NCI-H187 (cell line): ENCODE results near the gene IL17REL.
A peak's percentile ranks its signal among the peaks of the same experiment; 100 is the strongest.

Source experiments
- DNase-seq, 2 experiments: peaks; one replicate each; lab custom pipeline; 2025; lab: John Stamatoyannopoulos, UW

IL17REL gene

DNA sequence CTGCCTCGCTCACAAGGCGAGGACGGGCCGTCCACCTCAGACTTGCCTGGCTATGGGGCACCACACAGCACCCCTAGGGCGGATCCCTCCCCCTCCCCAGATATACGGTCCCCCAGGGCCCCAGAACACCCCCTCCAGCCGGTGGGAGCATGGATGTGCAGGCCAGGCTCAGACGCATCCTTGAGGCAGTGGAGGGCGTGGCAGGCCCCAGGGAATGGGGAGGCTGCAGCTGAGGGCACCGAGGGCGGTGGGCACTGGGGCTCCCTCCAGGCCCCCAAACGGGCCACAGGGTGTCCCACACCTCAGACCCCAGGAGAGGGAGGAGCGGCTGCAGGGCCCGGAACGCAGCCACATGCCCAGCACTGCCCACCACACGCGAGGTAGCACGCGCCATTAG is 33.5 kb upstream of the IL17REL start:
- DNase-seq: no peak

DNA sequence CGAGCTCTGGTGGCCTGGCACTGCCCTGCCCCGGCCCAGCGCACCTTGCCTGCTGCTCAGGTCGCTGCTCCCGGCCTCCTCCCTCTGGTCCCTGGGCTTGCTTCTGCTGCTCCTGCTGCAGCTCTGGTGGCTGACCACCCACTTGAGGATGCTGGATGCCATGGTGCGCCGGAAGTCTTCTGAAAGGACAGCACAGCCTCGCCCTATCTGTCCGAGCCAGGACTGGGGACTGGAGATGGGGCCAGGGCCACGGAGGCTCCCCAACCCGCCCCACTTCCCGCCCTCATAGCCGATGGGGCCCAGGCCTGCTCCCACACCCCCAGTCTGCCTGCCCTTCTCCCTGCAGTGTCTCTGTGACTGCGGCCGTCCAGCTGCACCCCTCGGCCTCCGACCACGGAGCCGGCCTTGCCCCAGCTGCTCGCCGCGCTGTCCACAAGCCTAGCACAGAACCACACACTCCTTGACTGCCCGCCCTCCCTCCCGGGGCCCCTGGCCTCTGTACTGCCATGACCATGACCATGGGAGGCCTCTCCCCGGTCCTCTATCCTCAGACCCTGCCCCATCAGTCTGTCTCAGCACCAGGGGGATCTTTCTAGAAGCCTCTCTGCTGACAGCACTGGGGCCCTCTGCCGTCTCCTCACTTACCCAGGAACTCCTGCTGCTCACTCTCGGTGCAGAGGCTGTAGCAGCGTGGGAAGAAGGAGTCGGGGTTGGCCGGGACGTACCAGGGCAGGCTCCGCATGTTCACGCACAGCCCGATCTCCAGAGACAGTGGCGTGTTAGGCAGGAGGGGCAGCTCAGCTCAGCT is 32.9 kb upstream of the IL17REL start:
- DNase-seq: no peak

DNA sequence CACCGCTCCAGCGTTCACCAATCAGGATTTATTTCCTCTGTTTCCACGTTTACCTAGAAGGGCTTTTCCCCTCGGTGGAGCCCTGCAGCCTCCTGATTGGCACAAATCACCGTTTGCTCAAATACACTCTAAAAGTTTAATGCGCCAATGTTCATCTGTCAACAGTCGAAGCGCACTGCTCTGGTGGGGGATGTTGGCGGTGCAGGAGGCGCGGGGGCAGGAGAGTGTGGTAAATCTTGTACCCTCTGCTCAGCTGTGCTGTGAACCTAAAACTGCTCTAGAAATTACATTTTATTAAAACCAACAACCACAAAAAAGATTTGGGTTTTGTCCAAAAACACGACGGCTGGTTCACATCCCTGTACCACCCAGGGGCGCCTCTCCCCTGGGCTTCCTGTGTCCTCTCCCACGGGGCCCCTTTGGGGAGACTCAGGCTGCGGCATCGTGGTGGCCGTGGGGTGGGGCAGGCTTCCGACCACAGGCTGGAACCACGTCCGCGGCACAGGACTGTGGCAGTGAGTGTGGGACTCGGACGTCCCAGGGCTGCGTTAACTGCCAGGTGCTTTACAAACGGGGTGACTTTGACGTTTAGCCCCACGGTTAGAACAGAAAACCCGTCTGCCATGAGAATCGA is 32.0 kb upstream of the IL17REL start:
- no peak for DNase-seq

DNA sequence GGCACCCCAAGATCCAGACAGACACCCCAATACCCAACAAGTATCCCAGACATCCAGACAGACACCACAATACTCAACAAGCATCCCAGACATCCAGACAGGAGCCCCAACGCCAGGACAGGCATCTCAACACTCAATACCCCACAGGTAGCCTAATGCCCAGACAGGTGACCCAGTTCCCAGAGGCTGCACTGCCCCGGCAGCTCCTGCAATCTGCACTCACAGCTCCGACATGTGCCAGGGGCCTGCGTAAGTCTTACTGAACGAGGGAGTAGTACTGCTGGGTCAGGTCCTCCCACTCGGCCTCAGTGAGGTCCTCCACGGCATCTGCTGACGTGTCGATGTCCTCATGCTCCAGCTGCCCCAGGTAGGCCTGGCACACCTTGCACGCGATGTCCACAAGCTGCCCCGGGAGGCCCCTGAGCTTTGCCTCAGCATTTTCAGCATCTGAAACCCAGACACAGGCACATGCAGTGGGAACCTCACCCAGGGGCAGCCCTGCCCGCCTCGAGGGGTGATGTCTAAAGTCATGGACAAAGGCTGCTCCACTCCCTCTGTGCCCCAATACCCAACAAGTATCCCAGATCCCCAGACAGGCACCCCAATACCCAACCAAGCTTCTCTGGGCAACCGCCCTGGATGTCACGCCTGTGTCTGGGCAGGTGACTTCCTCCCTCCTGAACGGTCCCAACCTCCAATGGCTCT is 28.9 kb upstream of the IL17REL start:
- DNase-seq: no peak

DNA sequence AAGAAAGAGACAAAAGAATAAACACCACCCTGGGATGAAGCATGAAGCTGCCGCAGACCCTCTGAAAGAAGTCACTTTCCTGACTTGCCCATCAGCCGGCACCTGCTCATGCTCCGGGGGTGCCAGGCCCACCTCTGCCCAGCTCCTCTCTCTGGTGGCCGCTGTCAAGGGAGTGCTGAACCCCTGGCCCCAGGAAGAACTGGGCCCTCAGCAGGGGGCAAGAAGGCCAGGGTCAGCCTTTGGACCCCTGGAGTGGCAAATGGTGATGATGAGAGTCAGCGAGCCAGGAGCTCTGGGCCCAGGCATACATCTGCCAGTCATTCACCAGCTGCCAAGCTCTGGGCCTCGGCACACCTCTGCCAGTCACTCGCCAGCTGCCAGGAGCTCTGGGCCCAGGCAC is 28.2 kb upstream of the IL17REL start:
- DNase-seq: no peak

DNA sequence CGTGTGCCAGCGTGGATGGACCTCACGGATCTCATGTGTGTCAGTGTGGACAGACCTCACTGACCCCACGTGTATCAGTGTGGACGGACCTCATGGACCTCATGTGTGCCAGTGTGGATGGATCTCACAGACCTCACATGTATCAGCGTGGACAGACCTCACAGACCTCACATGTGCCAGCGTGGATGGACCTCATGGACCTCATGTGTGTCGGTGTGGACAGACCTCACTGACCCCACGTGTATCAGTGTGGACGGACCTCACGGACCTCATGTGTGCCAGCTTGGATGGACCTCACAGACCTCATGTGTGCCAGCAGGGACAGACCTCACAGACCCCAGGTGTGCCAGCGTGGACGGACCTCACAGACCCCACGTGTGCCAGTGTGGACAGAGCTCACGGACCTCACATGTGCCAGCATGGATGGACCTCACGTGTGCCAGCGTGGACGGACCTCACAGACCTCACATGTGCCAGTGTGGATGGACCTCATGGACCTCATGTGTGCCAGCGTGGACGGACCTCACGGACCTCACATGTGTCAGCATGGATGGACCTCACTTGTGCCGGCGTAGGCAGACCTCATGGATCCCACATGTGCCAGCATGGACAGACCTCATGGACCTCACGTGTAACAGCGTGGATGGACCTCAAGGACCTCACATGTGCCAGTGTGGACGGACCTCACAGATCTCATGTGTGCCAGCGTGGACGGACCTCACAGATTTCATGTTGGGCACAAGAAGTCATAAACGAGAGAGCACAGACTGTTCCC is 27.3 kb upstream of the IL17REL start:
- DNase-seq: no peak

DNA sequence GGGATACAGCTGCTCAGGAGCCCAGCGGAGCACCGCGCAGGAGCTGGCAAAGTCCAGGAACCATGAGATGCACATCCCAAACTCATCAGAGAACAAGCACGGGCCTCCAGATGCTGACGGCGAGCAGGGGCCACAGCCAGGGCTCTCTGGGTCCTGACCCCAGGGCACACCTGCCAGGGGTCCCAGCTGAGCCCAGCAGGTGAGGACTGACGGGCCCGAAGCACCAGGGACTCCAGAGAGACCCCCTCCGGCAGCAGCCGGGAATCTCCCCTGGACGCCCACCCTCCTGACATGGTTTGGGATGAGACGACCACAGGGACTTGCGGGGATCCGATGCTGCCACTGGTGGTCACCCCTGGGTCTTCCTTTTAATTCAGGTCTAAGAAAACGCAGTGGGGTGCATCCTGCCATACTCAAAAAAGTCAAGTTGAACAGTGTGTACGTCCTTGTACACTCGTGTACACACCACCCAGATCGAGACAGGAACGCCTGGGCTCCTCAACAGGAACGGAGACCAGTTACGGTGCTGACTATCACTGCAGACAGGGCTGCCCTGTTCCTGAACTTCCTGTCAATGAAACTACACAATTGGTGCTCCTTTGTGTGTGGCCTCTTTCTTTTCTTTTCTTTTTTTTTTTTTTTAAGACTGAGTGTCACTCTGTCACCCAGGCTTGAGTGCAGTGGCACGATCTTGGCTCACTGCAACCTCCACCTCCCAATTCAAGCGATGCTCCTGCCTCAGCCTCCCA is 23.6 kb upstream of the IL17REL start:
- no peak for DNase-seq

DNA sequence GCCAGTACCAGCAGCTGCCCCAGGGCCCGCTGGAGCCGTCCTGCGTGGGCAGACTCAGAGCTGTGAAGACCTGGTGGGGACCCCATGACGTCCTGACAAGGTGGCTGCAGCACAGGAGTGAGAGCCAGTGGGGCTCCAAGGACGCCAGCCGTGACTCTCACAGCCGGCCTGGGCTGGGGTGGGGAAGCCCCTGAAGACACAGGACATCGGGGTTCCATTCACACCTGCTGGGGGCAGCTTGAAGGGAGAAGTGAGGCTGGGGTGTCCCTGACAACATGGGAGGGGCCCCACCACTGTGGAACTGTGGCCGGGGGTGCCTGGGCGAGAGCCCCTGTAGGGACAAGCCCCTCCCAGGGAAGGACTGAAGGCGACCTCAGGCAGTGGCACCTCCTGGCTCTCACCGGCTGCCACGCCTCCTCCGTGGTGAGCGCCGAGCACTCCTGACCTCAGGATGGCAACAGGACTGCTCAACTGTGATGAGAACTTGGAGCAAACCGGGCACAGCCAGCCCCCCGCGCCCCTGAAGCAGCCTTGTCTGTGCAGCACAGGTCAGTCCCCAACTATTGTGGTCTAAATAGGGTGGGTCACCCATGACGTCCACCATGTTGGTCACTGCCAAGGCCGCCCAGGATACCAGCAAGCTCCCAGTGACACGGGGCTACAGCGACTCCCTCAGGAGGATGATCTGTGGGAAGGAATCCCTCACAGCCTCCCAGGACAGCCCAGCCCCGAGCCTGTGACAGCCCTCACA is 22.7 kb upstream of the IL17REL start:
- DNase-seq: no peak

DNA sequence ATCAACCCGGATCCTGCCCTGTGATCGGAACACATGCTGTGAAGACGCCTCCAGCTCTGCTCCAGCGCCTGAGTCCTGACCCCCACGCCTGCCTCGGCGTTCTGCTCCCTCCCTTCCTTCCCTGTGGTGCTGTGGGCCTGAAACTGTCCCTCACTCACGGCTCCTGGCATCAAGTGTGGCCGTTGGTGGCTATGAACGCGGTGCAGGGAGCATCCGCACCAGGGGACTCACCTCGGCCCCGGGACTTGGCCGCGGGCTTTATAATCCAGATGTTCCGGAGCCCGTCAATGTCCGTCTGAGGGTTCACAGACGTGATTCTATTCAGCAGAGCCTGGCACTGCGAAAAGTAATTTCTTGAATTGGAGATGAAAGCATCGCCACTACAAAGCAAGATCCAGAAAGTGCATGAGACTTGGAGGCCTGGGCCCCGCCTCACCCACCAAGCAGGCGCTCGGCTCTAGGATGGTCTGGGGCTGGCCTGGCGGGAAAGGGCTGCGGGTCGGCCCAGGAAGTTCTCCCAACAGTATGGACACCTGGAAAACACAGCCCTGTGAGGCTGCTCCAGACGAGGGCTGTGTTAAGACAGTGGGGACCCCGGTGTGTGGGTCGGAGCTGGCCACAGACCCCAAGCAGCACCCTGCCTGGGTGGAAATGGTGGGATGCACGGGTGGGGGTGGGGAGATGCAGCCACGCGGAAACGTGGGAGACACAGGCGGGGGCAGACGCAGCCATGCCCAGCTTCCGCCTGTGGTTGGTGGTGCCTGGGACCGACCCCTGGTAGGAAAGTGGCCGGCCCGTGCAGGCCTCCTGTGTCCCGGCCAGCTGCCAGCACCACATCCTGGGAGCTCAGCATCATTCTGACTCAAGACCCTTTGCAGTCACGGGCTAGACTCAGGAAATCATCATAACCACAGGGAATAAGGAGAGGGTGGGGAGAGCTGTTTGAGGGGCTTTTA is 21.8 kb upstream of the IL17REL start:
- no peak for DNase-seq

DNA sequence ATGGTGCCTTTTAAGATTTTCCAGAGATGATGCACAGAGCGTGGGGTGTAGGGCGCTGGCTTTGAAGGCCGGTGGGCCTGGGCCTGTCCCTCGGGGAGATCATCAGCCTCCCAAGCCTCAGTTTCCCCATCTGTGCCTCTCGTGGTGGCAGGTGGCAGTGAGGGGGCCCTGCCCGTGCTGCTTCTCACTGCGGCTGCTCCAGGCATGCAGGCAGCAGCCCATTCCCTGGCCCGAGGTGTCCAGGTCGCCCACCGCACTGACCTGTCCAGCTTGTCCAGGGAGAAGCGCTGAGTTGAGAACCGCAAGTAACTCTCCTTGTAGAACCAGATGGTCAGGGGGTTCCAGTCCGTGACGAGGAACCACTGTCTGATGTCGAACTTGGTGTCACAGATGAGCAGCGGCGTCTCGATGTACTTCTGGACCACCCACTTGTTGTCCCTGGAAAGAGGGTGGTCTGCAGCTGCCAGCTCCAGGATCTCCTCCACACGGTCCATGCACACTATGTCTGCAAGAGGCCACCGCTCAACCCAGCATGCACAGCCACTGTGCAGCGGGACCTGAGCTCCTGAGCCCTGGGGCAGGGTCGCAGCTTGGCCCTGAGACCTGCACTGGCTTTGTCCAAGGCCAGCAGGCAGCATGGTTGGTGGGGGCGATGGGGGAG is 20.5 kb upstream of the IL17REL start:
- DNase-seq: no peak

DNA sequence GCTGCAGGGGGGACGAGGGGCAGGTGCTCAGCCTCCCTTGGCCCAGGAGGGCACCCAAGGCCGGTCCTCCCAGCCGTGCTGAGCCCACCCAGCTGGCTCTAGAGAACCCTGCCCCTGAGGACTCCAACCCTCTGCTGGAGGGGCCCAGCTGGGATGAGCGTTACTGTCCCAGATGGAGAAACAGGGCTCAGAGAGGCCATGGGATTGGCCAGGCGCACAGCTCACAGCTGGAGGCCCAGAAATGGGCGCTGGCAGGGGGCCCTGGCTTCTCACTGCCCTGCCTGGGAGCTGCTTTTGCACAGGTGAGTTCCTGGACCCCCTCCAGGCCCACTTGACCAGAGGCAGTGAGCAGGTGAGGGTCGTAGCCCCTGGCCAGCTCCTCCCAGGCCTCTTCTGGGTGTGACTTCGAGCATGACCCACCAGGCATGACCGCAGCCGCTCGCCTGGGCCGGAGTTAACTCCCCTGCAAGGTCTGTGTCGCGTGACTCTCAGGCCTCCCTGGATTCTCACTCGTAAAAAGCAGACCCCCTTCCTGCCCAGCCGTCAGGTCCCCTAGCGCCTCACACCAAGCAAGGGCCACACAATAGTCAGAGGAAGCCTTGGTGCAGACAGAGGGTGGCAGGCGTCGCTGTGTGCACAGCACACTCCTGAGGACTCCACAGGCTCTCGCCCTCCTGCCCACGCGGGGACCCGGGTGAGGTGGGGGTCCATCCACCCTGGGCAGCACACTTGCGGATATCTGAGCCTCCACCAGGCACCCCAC is 19.7 kb upstream of the IL17REL start:
- no peak for DNase-seq

DNA sequence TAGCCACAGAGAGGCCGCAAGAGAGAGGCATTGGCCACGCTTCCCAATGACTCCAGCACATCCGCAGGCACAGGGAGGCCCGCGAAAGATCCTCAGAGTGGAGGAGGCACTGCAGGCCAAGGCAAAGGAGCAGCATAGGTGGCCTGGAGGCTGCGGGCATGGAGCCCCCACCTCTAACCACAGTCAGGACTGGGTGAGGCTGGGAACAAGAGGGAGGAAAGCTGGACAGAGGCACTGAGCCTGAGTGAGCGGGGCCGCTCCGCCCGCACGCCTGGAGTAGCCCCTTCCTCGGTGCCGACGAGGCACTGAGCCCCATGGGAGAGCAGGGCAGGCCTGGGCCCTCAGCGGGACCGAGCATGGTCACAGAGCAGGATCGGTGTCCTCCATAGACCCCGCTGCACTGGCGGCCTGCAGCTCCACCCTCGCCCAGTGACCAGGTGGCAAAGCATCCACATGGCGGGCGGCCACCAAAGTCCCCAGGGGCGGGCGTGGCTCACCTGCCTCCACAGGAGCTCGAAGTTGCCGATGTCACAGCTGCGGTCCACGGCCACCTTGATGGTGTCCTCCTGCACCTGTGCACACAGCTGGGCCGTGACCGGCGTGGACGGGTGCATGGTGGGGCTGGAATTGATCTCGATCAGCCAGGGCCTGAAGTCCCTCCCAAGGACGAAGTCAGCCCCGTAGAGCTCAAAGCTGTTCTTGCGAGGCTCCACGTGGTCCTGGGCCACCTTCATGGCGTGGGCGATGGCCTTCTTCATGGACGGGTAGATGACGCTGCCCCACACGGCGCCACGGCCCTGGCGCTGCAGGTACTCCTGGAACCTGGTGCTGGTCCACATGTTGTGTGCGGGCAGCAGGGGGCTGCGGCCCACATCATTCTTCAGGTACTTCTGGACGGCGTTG is 18.9 kb upstream of the IL17REL start:
- DNase-seq: no peak

DNA sequence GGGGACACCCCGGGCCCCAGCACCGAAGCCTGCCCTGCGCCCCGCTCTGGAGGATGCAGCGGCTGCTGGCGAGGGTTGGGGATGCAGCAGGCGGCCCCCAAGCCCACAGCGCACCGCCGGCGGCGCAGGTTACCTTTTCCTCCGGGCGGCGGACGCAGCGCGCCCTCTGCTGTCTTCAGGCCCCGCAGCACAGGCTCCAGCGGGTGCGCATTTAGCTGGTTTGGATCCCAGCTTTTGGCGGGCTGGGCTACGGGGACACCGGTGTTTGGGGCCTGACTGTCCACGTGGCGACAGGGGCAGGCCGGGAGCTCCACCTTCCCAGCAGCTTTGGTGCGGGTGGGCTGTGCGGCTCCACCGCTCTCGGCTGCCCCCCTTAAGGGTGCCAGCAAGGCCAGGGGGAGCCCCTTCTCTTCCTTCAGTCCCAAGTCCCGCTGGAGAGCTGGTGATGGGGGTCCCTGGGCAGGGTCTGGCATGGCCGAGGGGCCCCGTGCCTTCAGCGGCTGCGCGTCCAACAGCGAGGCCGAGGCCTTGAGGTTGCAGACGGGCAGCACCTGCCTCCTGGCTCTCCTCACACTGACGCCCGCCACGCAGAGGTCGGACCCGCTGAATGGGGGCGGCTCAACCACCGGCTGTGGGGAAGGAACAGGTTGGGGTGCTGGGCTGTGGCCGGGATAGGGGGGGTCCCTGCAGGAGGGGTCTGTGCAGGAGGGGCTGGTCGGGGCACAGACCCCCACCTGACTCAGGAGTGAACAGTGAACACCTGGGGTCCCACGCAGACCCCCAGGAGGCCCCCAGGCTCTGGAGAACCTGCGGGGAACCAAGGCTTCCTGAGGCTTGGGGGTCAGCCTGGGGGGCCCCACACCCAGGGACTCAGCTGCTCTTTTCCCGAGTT is 18.0 kb upstream of the IL17REL start:
- peak; percentile 1 to 4 for DNase-seq

DNA sequence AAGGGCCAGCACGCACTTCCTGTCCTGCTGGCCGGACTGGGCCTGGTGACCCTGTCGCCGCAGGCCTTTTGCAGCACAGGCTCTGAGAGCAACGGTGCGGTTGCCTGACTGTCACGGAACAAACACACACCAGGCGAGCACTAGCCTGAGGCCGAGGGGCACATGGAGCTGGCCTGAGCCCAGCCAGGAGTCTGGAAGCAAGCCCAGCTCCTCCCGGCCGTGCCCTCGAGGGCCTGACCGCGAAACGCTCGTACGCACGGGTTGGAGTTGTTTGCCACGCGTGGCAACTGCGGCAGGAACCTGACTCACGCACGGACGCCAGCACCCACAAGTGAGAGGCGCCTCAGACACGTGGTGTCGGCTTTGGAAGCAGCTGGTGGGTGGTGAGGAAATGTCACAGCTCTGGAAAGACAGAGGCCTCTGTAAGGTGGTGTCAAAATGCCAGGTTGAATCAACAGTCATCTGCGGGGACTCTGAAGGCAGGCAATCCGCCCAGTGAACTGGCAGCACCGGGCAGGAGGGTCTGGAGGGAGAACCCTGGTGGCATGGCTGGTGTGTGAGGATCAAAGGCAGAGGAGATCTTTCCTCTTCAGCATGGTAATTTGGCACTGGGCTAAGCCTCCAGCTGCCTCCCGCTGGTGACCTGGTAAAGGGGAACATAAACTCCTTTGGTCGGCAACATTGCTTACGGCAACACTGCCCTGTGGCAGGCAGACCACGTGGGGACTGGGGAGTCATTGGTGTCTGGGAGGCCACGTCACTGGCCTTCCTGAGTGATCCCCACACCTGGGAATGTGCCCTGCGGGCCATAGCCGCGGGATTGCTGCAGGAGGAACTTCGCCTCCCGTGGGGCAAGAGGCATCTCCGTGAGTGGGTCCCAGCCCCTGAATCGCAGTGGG is 15.3 kb upstream of the IL17REL start:
- DNase-seq: no peak

DNA sequence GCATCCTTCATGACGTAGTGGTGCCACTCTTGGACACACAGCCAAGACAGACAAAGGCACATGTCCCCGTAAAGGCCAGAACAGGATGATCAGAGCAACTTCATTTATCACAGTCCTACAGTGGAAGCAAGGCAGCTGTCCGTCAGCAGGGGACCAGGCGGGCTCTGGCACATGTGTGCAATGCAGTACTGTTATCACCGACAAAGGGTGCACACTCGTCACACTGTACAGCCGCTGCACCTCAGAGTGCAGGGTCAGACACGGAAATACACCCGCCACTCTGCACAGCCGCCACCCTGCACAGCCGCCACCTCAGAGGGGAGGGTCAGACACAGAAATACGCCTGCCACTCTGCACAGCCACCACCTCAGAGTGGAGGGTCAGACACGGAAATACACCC is 13.4 kb upstream of the IL17REL start:
- no peak for DNase-seq
